Activated CD4-positive, alpha-beta T cell treated with anti-CD3 and anti-CD28 coated beads, Interleukin-10, Interleukin-2, amounts not matched to agents 100 ng/mL and 50 ng/mL, durations not matched to agents 16 hours and 8 hours (primary cell): Measurements from ENCODE around the gene LRRC27.
"Not testable (repeated sequence)": the region's sequence is repeated elsewhere in the genome, so short reads cannot be mapped to it uniquely, and the experiment has no call there.

Experiments used
- DNase-seq: peaks from one replicate; pipeline ENCODE4 v3.0.0-alpha.2; 2020

LRRC27 gene

DNA sequence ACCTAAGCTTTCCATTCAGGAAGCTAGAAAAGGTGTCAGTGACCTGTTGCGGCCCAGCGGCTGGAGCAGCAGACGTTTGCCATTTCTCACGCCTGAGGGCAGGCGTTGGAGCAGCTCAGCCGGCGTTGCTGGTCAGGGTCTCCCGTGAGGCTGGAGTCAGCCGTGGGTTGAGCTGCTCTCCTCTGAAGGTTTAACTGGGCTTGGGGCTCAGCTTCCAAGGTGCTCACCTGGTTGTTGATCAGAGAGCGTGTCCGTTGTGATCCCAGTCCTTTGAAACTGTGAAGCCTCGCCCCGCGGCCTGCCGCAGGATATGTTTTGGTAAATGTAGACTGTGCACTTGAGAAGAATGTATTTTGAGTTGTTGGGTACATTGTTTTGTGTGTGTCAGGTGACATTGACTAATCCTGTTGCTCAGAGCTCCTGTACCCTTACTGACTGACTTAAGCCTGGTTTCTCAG lies 44.4 kb downstream of the LRRC27 start:
- no peak for DNase-seq

DNA sequence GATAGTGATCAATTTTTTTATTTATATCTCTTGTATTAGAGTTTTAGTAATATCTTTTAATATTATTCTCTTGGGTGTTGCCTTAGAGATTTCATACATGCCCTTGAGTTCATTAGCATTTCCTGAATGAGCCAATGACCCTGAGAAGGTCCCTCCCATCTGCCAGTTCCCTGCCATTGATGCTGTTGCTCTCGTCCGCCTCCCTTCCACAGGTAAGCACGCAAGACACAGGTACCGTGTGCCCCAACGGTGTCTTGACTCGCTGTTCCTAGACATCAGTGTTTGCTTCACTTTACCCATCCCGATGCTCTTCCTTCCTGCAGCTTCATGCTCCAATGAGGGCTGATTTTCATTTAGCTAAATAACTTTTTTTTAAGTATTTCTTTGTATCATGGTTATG lies 45.3 kb downstream of the LRRC27 start:
- no peak for DNase-seq

DNA sequence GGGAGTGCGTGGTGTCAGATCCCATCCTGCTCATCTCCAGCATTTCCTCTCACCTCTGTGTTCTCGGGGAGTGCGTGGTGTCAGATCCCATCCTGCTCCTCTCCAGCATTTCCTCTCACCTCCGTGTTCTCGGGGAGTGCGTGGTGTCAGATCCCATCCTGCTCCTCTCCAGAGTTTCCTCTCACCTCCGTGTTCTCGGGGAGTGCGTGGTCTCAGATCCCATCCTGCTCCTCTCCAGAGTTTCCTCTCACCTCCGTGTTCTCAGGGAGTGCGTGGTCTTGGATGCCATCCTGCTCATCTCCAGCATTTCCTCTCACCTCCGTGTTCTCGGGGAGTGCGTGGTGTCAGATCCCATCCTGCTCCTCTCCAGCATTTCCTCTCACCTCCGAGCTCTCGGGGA lies 47.0 kb downstream of the LRRC27 start:
- DNase-seq: not testable (repeated sequence)

DNA sequence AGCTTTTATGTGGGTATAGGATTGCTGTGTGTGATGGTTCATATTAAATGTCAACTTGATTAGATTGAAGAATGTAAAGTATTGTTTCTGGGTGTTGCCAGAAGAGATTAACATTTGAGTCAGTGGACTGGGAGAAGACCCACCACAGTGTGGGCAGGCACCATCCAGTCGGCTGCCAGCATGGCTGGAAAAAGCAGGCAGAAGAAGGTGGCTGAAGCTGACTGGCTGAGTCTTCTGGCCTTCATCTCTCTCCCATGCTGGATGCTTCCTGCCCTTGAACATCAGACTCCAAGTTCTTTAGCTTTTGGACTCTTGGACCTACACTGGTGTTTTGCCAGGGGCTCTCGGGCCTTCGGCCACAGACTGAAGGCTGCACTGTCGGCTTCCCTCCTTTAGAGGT lies 49.0 kb downstream of the LRRC27 start:
- DNase-seq: not testable (repeated sequence)

DNA sequence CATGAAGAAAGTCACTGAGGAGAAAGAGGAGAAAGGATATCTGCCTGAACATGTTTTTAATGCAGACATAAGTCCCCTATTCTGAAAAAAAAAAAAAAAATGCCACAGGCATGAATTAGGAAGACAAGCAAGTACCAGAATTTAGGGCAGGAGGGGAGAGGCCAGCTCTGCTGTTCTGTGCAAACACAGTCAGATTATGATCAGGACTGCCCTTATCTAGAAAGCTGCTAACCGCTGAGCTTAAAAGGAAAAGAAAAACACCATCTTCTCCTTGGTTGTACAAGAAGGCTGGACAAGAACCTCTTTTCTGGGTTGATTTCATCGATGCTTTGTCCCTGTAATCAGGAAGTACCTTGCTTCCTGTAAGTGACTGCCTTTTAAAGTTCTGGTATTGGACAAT lies 49.7 kb downstream of the LRRC27 start:
- DNase-seq: no peak

DNA sequence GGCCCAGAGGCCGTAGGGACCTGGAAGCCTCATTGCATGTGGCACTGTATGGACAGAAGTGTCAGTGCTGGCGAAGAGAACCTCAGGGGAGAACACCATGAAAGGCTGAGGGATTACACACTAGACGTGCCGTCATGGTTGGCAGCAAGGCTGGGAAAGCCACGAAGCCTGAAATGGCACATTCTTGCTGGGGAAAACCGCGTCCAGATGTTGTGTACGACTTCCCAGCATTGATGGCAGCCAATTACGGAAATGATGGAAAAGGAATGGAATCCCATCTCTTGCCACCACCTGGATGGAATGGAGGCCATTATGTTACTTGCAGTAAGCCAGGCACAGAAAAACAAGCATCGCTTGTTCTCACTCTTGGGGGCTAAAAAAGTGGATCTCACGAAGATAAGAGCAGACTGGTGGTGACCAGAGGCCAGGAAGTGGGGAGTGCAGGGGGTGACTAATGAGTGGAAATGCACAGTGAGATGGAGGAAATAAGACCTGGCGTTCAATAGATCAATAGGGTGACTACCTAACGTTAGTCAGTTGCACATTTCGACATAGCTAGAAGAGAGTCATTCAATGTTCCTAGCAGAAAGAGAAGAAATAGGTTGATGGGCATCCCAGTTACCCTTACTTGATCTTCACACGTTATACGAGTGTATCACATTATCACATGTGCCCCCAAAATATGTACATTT lies 50.4 kb downstream of the LRRC27 start:
- no peak for DNase-seq

DNA sequence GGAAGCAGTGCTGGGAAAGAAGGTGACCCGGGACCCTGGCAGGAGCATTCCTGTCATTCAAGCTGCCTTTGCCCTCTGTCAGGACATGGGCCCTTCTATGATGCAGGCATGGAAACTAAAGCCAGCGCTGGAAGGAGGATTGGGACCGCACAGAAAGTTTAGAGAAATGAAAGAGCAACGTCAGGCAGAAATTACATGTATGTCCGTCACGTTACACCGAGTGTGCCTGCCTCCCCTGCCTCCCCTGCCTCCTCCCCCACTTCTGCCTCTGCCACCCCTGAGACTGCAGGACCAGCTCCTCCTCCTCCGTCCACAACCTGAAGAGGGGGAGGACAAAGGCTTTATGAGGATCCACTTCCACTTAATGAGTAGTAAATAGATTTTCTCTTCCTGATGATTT lies 51.1 kb downstream of the LRRC27 start:
- DNase-seq: no peak

DNA sequence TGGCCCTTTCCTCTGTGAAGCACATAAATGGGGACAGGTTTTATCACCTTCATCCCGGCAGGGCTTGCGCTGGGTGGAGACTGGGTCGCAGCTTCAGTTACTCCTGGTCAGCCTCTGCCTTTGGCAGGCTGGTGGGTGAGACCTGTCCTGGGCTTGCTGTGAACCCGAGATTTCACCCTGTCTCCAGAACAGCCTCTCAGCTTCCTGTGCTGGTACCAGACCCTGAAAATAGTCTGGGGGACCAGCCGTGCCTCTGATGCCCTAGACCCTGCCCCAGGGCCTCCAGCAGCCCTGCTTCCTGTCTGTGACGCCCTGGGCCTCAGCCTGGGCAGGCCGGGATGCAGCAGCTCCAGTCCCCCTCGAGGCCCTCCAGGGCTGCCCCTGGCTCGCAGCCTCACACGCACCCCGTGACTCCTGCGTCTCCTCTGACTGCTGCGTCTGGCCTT lies 51.8 kb downstream of the LRRC27 start:
- DNase-seq: no peak

DNA sequence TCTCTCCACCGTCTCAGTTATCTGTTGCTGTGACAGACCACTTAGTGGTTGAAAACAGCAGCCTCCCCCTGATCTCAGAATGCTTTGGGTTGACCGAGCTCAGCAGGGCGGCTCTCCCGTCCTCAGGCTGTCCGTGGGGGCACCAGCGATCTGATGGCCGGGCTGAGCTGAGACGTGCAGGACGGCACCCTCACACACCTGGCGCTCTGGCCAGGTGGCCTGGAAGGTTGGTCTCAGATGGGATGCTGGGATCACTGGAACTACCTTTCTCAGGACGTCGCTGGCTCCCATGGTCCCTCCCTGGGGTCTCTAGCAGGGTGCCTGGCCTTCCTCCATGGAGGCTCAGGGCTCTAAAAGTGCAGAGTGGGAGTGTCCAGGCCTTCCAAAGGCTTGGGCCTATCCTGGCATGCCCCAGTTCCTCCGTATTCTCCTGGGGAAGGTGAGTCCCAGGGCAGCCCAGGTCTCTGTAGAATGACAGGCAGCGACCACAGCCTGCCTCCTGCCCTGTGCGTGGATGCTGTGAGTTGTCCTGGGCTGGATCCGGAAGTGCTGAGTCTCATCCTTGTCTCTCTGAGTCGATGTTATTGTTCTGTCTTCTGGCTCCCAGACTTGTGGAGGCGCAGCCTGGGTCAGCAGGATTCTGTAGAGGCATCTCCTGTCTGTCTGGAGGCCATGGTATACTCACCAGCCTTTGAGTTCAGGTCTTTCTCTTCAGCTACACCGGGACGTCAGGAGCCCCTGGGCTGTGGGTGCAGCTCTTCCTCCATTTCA lies 52.8 kb downstream of the LRRC27 start:
- no peak for DNase-seq

DNA sequence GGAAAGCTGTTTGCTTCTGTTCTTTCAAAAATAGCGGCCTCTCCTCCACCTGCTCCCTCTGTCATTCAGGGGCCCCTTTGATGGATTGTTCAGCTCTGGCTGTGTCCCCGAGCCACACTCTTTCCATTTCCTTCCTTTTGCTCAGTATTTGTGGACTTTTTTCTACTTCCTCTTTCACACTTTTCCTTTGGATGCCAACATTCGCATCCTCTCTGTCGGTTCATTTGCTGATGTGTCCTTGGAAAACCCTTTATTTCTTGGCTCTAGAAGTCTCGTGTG lies 53.3 kb downstream of the LRRC27 start:
- DNase-seq: no peak

DNA sequence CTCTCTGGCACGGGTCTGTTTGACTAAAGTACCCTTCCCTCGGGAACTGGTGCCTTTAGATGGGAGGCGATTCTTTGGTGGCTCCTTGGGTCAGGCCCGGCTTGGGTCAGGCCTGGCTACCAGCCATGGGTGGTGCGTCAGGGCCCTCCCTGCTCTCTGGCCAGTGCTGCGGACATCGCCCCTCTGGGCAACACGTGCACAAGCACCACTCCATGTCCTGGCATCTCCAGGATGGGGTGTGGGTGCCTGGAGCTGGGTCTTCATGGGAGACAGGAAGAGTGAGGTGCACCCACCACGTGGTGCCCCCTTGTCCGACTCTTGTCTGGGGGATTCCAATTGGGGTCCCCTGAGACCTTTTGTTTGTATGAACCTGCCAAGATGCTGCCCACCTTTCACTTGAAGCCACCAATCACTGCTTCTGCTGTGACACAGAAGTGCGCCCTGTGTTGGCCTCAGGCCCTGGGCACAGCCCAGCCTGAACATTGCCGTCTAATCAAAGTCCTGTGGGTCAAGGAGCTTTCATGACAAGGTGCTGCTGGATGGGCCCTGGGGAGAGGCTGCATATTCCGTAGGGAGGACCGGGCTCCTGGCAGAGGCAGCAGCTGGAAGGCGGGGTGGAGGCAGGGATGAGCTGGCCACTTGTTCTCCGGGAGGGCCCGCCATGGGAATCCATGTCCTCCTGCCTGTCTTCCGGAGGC lies 53.9 kb downstream of the LRRC27 start:
- no peak for DNase-seq

DNA sequence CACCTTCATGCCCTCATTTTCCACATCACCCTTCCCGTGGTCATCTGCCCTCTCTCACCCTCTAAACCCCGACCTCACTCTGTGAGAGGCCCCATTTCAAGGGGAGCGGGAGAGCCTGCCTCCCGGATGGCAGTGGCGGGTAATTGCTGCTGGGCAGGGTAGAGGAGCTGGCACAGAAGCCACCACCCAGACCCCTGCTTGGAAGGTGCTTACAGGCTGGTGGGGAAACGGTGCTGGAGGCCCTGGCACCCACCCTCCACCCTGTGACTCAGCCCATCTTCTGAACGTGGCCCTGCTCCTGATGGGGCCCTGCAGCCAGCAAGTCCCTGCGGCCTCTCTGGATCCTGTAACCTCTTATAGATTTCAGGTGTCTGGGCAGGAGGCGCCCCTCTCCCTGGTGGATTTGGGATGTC lies 54.4 kb downstream of the LRRC27 start:
- no peak for DNase-seq

DNA sequence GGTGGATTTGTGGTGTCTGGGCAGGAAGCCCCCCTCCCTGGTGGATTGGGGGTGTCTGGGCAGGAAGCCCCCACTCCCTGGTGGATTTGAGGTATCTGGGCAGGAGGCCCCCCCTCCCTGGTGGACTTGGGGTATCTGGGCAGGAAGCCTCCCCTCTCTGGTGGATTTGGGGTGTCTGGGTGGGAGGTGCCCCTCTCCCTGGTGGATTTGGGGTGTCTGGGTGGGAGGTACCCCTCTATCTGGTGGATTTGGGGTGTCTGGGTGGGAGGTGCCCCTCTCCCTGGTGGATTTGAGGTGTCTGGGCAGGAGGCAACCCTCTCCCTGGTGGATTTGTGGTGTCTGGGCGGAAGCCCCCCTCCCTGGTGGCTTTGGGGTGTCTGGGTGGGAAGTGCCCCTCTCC lies 54.9 kb downstream of the LRRC27 start:
- DNase-seq: not testable (repeated sequence)

DNA sequence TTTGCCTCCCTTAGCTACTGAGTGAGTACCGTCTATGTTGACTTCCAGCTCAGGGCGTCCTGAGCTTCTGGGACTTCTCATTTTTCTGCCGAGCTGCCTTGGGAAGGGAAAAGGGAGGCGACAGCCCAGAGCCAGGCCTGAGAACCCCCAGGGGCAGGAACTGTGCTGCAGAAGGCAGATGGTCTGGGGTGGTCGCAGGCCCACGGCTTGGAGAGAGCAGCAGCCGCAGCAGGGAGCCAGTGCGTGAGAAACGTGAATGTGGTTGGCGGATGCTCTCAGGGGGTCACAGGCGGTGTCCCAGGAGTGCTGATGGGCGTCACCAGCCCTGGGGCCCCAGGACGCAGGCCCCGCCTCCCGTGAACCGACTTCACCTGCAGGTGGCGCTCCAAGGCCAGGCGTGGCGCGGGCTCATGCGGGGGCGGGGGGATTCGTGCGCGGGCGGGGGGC lies 55.8 kb downstream of the LRRC27 start:
- peak; percentile 58 for DNase-seq

DNA sequence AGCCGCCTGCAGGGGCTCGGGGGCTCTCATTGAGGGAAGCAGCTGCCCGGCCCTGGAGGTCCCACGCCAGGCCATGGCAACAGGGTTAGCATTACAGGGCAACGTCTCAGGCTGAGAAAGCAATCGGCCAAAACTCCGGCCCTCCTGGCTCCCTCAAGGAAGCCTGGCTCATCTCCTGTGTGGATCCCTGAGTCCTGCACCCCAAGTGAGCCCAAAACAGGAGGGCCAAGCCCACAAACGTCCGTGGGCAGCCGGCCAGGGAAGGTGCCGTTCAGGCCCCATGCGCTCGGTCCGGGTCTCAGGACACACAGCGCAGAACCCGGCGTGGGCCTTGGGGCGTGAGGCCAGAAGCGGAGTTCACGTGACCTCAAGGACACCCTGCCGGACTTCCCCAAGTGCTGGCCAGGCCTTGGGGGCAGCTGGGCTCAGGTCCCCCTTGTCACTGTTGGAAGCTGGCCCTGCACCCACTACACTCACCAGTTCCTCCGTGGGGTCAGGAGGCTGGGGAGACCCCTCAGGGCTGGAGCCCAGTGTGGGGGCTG lies 57.0 kb downstream of the LRRC27 start:
- no peak for DNase-seq

DNA sequence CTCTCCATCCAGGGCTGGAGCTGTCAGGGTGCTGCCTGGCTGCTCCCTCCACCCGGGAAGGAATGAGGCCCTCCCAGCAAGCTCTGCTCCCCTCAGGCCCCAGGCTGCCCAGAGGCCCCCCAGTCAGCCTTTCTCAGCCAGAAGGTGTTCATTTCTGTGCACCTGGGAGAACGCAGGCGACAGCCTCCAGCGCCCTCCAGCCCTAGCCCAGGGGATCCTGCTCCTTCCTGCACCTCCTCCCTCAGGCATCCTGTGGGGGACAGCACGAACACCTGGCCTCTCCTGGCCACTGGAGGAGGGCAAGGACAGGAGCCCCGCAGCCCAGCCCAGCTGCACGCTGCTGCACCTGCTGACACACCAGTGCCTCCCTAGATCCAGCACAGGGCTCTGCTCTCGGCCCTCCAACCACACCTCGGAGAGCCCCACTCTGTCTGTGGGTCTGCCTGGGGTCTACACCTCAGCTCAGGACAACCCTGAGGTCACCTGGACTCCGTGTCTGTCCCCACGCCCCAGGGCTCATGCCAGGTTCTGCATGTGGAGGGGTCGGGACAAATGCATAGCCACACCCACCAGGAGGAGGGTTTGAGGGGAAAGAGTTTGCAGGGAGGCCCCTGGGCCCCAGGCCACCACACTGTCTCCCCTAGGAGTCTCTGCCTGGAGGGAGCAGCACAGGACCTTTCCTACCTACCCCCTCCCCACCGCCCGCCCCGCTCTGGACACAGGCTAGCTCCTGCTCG lies 57.6 kb downstream of the LRRC27 start:
- no peak for DNase-seq

DNA sequence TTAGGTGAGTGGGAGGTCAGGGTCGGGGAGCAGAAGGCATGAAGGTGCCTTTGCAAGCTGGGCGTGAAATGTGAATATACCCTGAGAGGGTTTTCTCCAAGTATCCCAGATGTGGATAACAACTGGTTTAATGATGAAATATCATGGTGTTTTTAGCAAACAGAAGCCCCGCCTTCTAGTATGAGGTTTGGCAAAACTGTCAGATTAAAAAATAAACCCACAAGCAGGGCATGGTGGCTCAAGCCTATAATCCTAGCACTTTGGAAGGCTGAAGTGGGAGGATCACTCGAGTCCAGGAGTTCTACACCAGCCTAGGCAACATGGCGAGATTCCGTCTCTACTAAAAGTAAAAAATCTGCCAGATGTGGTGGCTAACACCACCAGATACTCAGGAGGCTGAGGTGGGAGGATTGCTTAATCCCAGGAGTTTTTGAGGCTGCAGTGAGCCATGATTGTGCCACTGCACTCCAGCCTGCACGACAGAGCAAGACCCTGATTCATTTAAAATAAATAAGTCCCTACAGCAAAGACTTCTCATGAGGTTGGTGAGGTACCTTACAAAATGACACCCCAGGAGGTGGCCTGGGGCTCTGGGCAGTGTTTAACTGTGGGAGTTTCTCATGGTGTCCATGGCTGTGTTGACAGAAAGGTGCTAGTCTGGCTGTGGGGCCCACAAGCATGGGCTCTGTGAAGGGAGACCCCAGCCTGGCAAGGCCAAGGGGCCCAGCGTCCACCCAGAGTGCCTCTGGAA lies 58.4 kb downstream of the LRRC27 start:
- no peak for DNase-seq

DNA sequence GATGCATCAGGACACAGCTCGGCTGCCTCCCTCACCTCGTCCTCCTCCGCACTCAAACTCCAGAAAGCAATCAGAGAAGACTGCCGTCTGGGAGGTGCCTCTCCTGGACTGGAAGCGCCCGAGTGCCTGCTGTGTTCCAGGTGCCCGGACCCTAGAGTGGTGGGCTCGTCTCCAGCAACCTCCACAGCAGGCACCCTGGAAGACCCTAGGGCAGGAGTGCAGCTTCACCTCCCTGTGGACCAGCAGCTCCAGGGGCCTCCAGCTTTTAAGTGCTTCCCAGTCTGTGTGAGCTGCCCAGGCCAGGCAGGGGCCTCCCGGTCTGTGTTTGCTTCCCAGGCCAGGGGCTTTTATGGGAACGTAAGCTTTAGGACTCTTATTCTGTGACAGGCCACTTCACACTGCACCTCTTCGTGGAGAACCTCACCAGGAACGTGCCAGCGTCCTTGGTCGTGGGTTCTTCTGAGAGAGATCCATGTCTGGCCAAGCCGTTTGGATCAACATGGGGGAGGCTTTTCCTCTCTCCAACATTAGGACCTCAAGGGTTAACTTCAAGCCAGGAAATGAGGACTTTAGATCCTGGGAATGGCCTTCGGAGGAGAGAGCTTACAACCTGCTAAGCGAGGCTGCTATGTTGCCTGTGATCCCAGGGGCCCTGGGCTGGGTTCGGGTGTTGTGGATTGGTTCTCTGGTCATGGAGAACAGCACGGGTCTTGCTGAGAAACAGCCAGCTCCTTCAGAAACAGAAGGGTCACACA lies 59.1 kb downstream of the LRRC27 start:
- DNase-seq: no peak

DNA sequence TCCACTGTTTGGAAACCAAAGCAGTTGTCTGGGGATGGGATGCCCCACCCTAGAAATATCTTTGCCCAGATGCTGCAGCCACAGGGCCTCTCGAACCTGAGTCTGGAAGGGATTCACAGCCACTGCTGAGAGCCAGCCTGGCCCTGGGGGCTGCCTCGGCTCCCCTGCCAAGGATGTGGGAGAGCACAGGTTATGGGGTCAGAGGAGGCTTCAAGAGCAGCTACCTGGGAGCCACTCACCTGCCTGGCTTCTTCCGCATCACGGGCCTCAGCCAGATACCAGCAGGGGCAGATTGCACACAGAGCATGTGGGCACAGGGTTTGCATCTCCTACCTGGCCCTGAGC lies 59.7 kb downstream of the LRRC27 start:
- DNase-seq: no peak

DNA sequence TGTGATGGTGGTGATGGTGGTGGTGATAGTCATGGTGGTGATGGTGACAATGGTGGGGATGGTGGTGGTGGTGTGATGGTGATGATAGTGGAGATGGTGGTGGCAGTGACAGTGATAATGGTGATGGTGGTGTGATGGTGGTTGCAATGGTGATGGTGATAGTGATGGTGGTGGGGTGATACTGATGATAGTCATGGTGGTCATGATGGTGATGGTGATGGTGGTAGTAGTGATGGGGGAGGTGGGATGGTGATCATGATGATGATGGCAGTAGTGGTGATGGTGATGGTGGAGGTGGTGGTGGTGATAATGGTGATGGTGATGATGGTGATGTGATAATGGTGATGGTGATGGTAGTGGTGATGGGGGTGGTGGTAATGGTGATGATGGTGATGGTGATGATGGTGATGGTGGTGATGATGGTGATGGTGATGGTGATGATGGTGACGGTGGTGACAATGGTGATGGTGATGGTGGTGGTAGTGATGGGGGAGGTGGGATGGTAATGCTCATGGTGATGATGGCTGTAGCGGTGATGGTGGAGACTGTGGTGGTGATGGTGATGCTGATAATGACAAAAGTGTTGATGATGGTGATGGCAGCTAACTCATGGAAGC lies 60.3 kb downstream of the LRRC27 start:
- DNase-seq: no peak
